D721Med (cell line): Measurements from ENCODE around the gene CACNB1.

Experiments used
- DNase-seq: peaks from one replicate; pipeline ENCODE4 v3.0.0; 2011; ENCODE audit warnings: low spot score; ENCODE audit not compliant: insufficient read length
- FAIRE-seq: peaks from 2 replicates; lab custom pipeline; 2011; peaks lifted over from hg19 to GRCh38; lab: Jason Lieb, UNC
- CTCF ChIP-seq: IDR thresholded peaks from 2 replicates; pipeline ENCODE4 v1.5.1; 2012; ENCODE audit warnings: mild to moderate bottlenecking, control low read depth; ENCODE audit not compliant: insufficient read depth; ENCODE audit errors: missing control alignments

The CACNB1 gene

GRCh38 chr17:39194985-39195524 lies 2.4 kb downstream of the CACNB1 start:
- FAIRE-seq = no peak
- TF ChIP-seq CTCF = no peak
- DNase-seq = no peak

- FAIRE-seq (no peak), DNase-seq (no peak)
- TF ChIP-seq CTCF = peak; percentile 33
These were observed 3.1 kb downstream of the CACNB1 start for GRCh38 chr17:39194089-39194984.

- TF ChIP-seq CTCF = no peak
- FAIRE-seq = no peak
- DNase-seq = no peak
These were observed 4.1 kb downstream of the CACNB1 start for GRCh38 chr17:39193346-39193745.

- DNase-seq (no peak), FAIRE-seq (no peak)
- TF ChIP-seq CTCF = no peak
These were observed 4.6 kb downstream of the CACNB1 start for GRCh38 chr17:39192901-39193300.

GRCh38 chr17:39191750-39192510 lies 5.5 kb downstream of the CACNB1 start:
- no peak for FAIRE-seq
- no peak for DNase-seq
- TF ChIP-seq CTCF = no peak

GRCh38 chr17:39187152-39187830 lies 10.2 kb downstream of the CACNB1 start:
- TF ChIP-seq CTCF = no peak
- FAIRE-seq (no peak), DNase-seq (no peak)
